ENCODE results near the gene VPS8. TPM values are rescaled to one million over a fixed set of nuclear protein-coding genes. Genes with fewer than 3 reads are reported as not detected.

Gene VPS8
- total and polyA plus RNA-seq, 2 experiments from 2014 or later: 41.2 to 47.1 TPM

DNA sequence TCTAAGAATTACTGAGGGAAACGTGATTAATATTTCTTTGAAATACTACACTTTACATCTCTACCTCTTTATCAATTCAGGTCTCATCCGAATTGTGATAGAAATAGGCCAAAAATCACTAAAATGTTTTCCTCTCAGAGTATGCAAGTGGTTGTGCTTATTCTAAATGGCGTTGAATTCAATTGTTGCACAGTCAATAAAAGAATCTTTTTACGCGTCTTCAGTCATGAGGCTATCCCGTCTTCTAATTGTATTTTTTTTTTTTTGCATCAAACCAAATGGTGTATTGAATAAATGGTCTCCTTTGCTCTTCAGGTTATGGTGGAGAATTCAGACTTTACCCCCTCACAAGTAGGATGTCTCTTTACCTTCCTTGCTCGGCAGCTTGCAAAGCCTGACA is 112.6 kb downstream of the VPS8 start:
- Histone ChIP-seq H3K27ac (no peak overlapping the region), H3K36me3 (peaks cover 19% of the 10 kb centered on the region), H3K4me1 (ENCODE audit: low read depth) (no peaks in the 10 kb centered on the region), H3K27me3 (no peaks in the 10 kb centered on the region), H3K4me3 (no peak overlapping the region), H3K9me3 (ENCODE audit: low read depth) (no peaks in the 10 kb centered on the region)
- no peak for DNase-seq (ENCODE audit: low read depth in 1 of 2, low spot score in 1 of 2)
- TF ChIP-seq, protein P1, sequence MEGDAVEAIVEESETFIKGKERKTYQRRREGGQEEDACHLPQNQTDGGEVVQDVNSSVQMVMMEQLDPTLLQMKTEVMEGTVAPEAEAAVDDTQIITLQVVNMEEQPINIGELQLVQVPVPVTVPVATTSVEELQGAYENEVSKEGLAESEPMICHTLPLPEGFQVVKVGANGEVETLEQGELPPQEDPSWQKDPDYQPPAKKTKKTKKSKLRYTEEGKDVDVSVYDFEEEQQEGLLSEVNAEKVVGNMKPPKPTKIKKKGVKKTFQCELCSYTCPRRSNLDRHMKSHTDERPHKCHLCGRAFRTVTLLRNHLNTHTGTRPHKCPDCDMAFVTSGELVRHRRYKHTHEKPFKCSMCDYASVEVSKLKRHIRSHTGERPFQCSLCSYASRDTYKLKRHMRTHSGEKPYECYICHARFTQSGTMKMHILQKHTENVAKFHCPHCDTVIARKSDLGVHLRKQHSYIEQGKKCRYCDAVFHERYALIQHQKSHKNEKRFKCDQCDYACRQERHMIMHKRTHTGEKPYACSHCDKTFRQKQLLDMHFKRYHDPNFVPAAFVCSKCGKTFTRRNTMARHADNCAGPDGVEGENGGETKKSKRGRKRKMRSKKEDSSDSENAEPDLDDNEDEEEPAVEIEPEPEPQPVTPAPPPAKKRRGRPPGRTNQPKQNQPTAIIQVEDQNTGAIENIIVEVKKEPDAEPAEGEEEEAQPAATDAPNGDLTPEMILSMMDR (IDR thresholded peaks at IDR 0.05; ENCODE audit: low read depth, low read length): no peak

DNA sequence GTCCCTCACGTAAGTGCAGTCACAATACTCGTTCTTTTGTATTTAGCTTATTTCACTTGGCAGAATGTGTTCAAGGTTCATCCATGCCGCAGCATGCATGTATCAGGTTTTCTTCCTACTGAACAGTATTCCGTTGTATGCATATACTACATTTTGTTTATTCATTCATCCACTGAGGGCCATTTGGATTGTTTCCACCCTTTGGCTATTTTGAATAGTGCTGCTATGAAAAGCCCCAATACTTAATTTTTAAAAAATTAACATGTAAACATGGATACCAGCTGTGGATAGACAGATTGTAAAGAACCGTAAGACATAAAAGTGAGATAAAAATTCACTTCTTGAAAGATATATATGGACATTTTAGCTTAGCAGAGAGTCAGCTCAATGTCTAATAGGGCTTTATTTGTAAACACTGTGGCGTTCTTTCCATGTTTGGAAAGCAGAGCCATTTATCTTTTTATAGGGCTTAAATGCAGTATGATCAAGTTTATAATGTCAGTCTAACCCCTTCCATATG is 115.9 kb downstream of the VPS8 start:
- H3K36me3 ChIP-seq: peaks cover 35% of the 10 kb centered on the region
- no peak overlapping the region for H3K27ac ChIP-seq
- TF ChIP-seq, protein P1 (IDR thresholded peaks at IDR 0.05; ENCODE audit: low read depth, low read length): no peak
- no peak overlapping the region for H3K4me3 ChIP-seq
- no peak for DNase-seq (ENCODE audit: low read depth in 1 of 2, low spot score in 1 of 2)
- H3K9me3 ChIP-seq (ENCODE audit: low read depth): no peaks in the 10 kb centered on the region
- H3K4me1 ChIP-seq (ENCODE audit: low read depth): no peaks in the 10 kb centered on the region
- H3K27me3 ChIP-seq: no peaks in the 10 kb centered on the region

- Histone ChIP-seq H3K9me3 (ENCODE audit: low read depth) (no peaks in the 10 kb centered on the region), H3K4me1 (ENCODE audit: low read depth) (no peaks in the 10 kb centered on the region), H3K36me3 (peaks cover 35% of the 10 kb centered on the region), H3K27ac (no peak overlapping the region), H3K27me3 (no peaks in the 10 kb centered on the region), H3K4me3 (no peak overlapping the region)
- TF ChIP-seq, protein P1 (IDR thresholded peaks at IDR 0.05; ENCODE audit: low read depth, low read length): no peak
- DNase-seq (ENCODE audit: low read depth in 1 of 2, low spot score in 1 of 2): no peak
Measured at GRCh38 chr3:184932777-184933176, 120.8 kb downstream of the VPS8 start.

GRCh38 chr3:184937611-184938010 is 125.6 kb downstream of the VPS8 start:
- peaks cover 7% of the 10 kb centered on the region for H3K36me3 ChIP-seq
- H3K4me1 ChIP-seq (ENCODE audit: low read depth): no peaks in the 10 kb centered on the region
- no peaks in the 10 kb centered on the region for H3K9me3 ChIP-seq (ENCODE audit: low read depth)
- TF ChIP-seq, protein P1 (IDR thresholded peaks at IDR 0.05; ENCODE audit: low read depth, low read length): no peak
- H3K27me3 ChIP-seq: no peaks in the 10 kb centered on the region
- no peak for DNase-seq (ENCODE audit: low read depth in 1 of 2, low spot score in 1 of 2)
- H3K27ac ChIP-seq: no peak overlapping the region
- H3K4me3 ChIP-seq: no peak overlapping the region

GRCh38 chr3:184941408-184941807 is 129.4 kb downstream of the VPS8 start:
- no peaks in the 10 kb centered on the region for H3K4me1 ChIP-seq (ENCODE audit: low read depth)
- H3K27ac ChIP-seq: no peak overlapping the region
- H3K36me3 ChIP-seq: peaks cover 5% of the 10 kb centered on the region
- H3K9me3 ChIP-seq (ENCODE audit: low read depth): no peaks in the 10 kb centered on the region
- DNase-seq (ENCODE audit: low read depth in 1 of 2, low spot score in 1 of 2): no peak
- no peak overlapping the region for H3K4me3 ChIP-seq
- TF ChIP-seq, protein P1 (IDR thresholded peaks at IDR 0.05; ENCODE audit: low read depth, low read length): no peak
- H3K27me3 ChIP-seq: no peaks in the 10 kb centered on the region

GRCh38 chr3:184942735-184943134 is 130.8 kb downstream of the VPS8 start:
- no peak for DNase-seq (ENCODE audit: low read depth in 1 of 2, low spot score in 1 of 2)
- H3K9me3 ChIP-seq (ENCODE audit: low read depth): no peaks in the 10 kb centered on the region
- H3K27ac ChIP-seq: no peak overlapping the region
- TF ChIP-seq, protein P1 (IDR thresholded peaks at IDR 0.05; ENCODE audit: low read depth, low read length): no peak
- H3K4me3 ChIP-seq: no peak overlapping the region
- H3K4me1 ChIP-seq (ENCODE audit: low read depth): no peaks in the 10 kb centered on the region
- no peaks in the 10 kb centered on the region for H3K27me3 ChIP-seq
- H3K36me3 ChIP-seq: no peaks in the 10 kb centered on the region
